GM12878 (cell line): Measurements from ENCODE around the gene PDIK1L. TPM values are rescaled to one million over a fixed set of nuclear protein-coding genes. Genes with fewer than 3 reads are reported as not detected.
A peak's percentile ranks its signal among the peaks of the same experiment; 100 is the strongest.

Experiments used
- BACH1 ChIP-seq: fragments of 450-650 bp; IDR thresholded peaks from 2 replicates; pipeline ENCODE4 v1.6.1; 2017; ENCODE audit warnings: mild to moderate bottlenecking, borderline replicate concordance
- BHLHE40 ChIP-seq, 2 experiments: fragments of 450-650 bp in 1 of 2; IDR thresholded peaks; 2 replicates each; pipeline ENCODE4 v1.6.1; 2011 to 2017; ENCODE audit warnings: low read depth in 2 of 2, borderline replicate concordance in 1 of 2, improper control_type of control experiment in 1 of 2, low read length in 1 of 2, mild to moderate bottlenecking in 1 of 2
- CBX3 ChIP-seq: fragments of 200-600 bp; sonication (generic); IDR thresholded peaks from 2 replicates; pipeline ENCODE4 v1.6.1; 2016; ENCODE audit warnings: low read depth, borderline replicate concordance
- EED ChIP-seq: sonication (generic); IDR thresholded peaks from 2 replicates; pipeline ENCODE4 v1.6.1; 2016; ENCODE audit warnings: antibody characterized with exemption, low read depth
- ETV6 ChIP-seq, 2 experiments: fragments of 450-650 bp in 1 of 2; IDR thresholded peaks in 1 of 2; conservative IDR thresholded peaks in 1 of 2; 2 replicates each; pipeline ENCODE4 v1.6.1; 2014; ENCODE audit warnings: antibody characterized with exemption in 1 of 2, borderline replicate concordance in 1 of 2, low read depth in 1 of 2, mild to moderate bottlenecking in 1 of 2, moderate library complexity in 1 of 2
- FOXM1 ChIP-seq: IDR thresholded peaks from 2 replicates; pipeline ENCODE4 v1.6.1; 2012; ENCODE audit warnings: low read depth, mild to moderate bottlenecking, inconsistent platforms, low read length, moderate library complexity
- HDAC6 ChIP-seq: fragments of 200-600 bp; sonication (generic); IDR thresholded peaks from one replicate; pipeline ENCODE4 v1.8.0; 2017; ENCODE audit warnings: antibody characterized with exemption; ENCODE audit not compliant: unreplicated experiment
- IKZF1 ChIP-seq: fragments of 450-650 bp; conservative IDR thresholded peaks from 2 replicates; pipeline ENCODE4 v1.6.1; 2017; ENCODE audit warnings: antibody characterized with exemption, mild to moderate bottlenecking
- IRF5 ChIP-seq: fragments of 450-650 bp; IDR thresholded peaks from 2 replicates; pipeline ENCODE4 v1.6.1; 2017; ENCODE audit warnings: borderline replicate concordance
- KAT2A ChIP-seq: conservative IDR thresholded peaks from 2 replicates; pipeline ENCODE4 v1.6.1; 2011; ENCODE audit warnings: low read depth, low read length; ENCODE audit not compliant: control insufficient read depth
- NFXL1 ChIP-seq: fragments of 450-650 bp; IDR thresholded peaks from 2 replicates; pipeline ENCODE4 v1.6.1; 2017; ENCODE audit warnings: antibody characterized with exemption, mild to moderate bottlenecking, borderline replicate concordance
- PBX3 ChIP-seq: IDR thresholded peaks from 2 replicates; pipeline ENCODE4 v1.6.1; 2011; ENCODE audit warnings: mild to moderate bottlenecking, low read depth, low read length, moderate library complexity; ENCODE audit not compliant: insufficient replicate concordance
- PKNOX1 ChIP-seq: fragments of 450-650 bp; IDR thresholded peaks from 2 replicates; pipeline ENCODE4 v1.6.1; 2016; ENCODE audit warnings: mild to moderate bottlenecking
- PML ChIP-seq: IDR thresholded peaks from 2 replicates; pipeline ENCODE4 v1.6.1; 2012; ENCODE audit warnings: low read length, inconsistent platforms
- POLR2AphosphoS5 ChIP-seq: IDR thresholded peaks from 2 replicates; pipeline ENCODE4 v1.6.1; 2011; ENCODE audit warnings: mild to moderate bottlenecking, low read length, inconsistent platforms
- RBBP5 ChIP-seq: fragments of 200-600 bp; sonication (generic); conservative IDR thresholded peaks from 2 replicates; pipeline ENCODE4 v1.6.1; 2016
- STAT3 ChIP-seq: IDR thresholded peaks from 2 replicates; pipeline ENCODE4 v1.6.1; 2011; ENCODE audit warnings: low read depth, low read length, improper control_type of control experiment
- TCF12 ChIP-seq: IDR thresholded peaks from 2 replicates; pipeline ENCODE4 v1.6.1; 2011; ENCODE audit warnings: low read depth, mild to moderate bottlenecking, low read length
- USF2 ChIP-seq: IDR thresholded peaks from 2 replicates; pipeline ENCODE4 v1.6.1; 2011; ENCODE audit warnings: low read depth, low read length, improper control_type of control experiment, borderline replicate concordance
- YY1 ChIP-seq: IDR thresholded peaks from 2 replicates; pipeline ENCODE4 v1.6.1; 2011; ENCODE audit warnings: low read depth, mild to moderate bottlenecking, low read length
- ZBTB4 ChIP-seq: fragments of 450-650 bp; formaldehyde crosslinking; IDR thresholded peaks from 2 replicates; pipeline ENCODE4 v1.4.0; 2022; ENCODE audit warnings: mild to moderate bottlenecking, moderate library complexity
- ZNF274 ChIP-seq: IDR thresholded peaks from one replicate; pipeline ENCODE4 v1.8.0; 2011; ENCODE audit not compliant: insufficient read length, insufficient read depth
- ZNF622 ChIP-seq: fragments of 450-650 bp; IDR thresholded peaks from 2 replicates; pipeline ENCODE4 v1.6.1; 2017; ENCODE audit warnings: mild to moderate bottlenecking, inconsistent platforms
- polyA plus RNA-seq, 11 experiments: library from polyadenylated mRNA; depleted of rRNA in 4 of 11; unstranded in 6 of 11; stranded (reverse) in 5 of 11; fragments of >200 nt; fragmentation: Nextera tagmentation in 4 of 11; fragmentation: Illumina TruSeq in 1 of 11; extraction: Ambion mirVana in 4 of 11; extraction: Trizol in 1 of 11; gene quantifications; 1 replicate in 1 of 11; 2 replicates in 10 of 11; pipeline versions ENCODE4 v1.2.1 to v1.2.3, GENCODE V29; 2011 to 2016; ENCODE audit warnings: inconsistent platforms in 2 of 11, missing spikeins in 2 of 11, low read depth in 1 of 11
- total RNA-seq, 4 experiments: library from RNA; depleted of rRNA in 3 of 4; stranded (reverse); fragments of >200 nt in 3 of 4; fragmentation: Illumina TruSeq in 1 of 4; extraction: Trizol in 1 of 4; gene quantifications; 2 replicates each; pipeline versions ENCODE4 v1.2.1 to v1.2.3, GENCODE V29; 2013 to 2021

PDIK1L gene
- total and polyA plus RNA-seq, 10 of the 15 experiments (the other 5 are each of a cell fraction or from before 2014, with no cell fraction given): 4.0 to 15.9 (median 10.5) TPM

- TF ChIP-seq USF2 (no peak; the same call in 1 of the 2 replicates), PML (no peak; the same call in 1 of the 2 replicates), CBX3 (no peak), RBBP5 (no peak), PKNOX1 (no peak), ZNF622 (no peak), BACH1 (peak; percentile 57; the same call in 1 of the 2 replicates), ZNF274 (no peak), ETV6 (conservative IDR thresholded peaks at IDR 0.05 in 1 of 2, IDR thresholded peaks at IDR 0.05 in 1 of 2; ENCODE audit: borderline replicate concordance in 1 of 2, low read depth in 1 of 2) (no peak), POLR2AphosphoS5 (peak; percentile 80; the same call in 1 of the 2 replicates), IKZF1 (peak; percentile 73), STAT3 (no peak), EED (no peak), HDAC6 (no peak), ZBTB4 (CRISPR knock-in tag) (no peak), YY1 (peak; percentile 79), BHLHE40 (IDR thresholded peaks at IDR 0.05; ENCODE audit: borderline replicate concordance in 1 of 2, low read depth in 2 of 2, low read length in 1 of 2) (peak; percentile 73 to 92), KAT2A (no peak), FOXM1 (no peak), IRF5 (no peak), NFXL1 (peak; percentile 92), PBX3 (no peak), TCF12 (peak; percentile 49; the same call in 1 of the 2 replicates)
These were observed 58.2 kb downstream of the PDIK1L start, which contains the start of gene ZNF593 (continued) for GRCh38 chr1:26169669-26170471.
